ENCODE measurements around the gene YJU2. TPM values are rescaled to one million over a fixed set of nuclear protein-coding genes. Genes with fewer than 3 reads are reported as not detected.
A peak's percentile ranks its signal among the peaks of the same experiment; 100 is the strongest.
"Not testable (repeated sequence)": the region's sequence is repeated elsewhere in the genome, so short reads cannot be mapped to it uniquely, and the experiment has no call there.

Gene YJU2
- total RNA-seq, 1 donor from 2014 or later, result 17.9 TPM

GRCh38 chr19:4228765-4229178 is 18.1 kb upstream of the YJU2 start:
- DNase-seq (ENCODE audit: low read depth in 2 of 2), result no peak

- DNase-seq (ENCODE audit: low read depth in 2 of 2), result peak; percentile 37 to 42
These were observed 17.5 kb upstream of the YJU2 start, which contains the start of gene EBI3 for GRCh38 chr19:4229179-4229931. Gene EBI3 (plus strand): TSS chr19:4229523. CDS start chr19:4229551, 28 bp downstream.

- not testable (repeated sequence) for DNase-seq (ENCODE audit: low read depth in 2 of 2)
These were observed 16.6 kb upstream of the YJU2 start for GRCh38 chr19:4230237-4230636.

- not testable (repeated sequence) for DNase-seq (ENCODE audit: low read depth in 2 of 2)
These were observed 15.4 kb upstream of the YJU2 start for GRCh38 chr19:4231521-4231920.

GRCh38 chr19:4232139-4232538 is 14.7 kb upstream of the YJU2 start:
- not testable (repeated sequence) for DNase-seq (ENCODE audit: low read depth in 2 of 2)

GRCh38 chr19:4232614-4233281 is 14.1 kb upstream of the YJU2 start:
- DNase-seq (ENCODE audit: low read depth in 2 of 2), result no peak

- peak; percentile 31 to 55 for DNase-seq (ENCODE audit: low read depth in 2 of 2)
These were observed 13.5 kb upstream of the YJU2 start for GRCh38 chr19:4233282-4233853.

- DNase-seq (ENCODE audit: low read depth in 2 of 2), result no peak
These were observed 12.6 kb upstream of the YJU2 start for GRCh38 chr19:4234142-4234861.

- DNase-seq (ENCODE audit: low read depth in 2 of 2), result no peak
These were observed 12.0 kb upstream of the YJU2 start for GRCh38 chr19:4234862-4235201.

GRCh38 chr19:4237510-4237909 is 9.4 kb upstream of the YJU2 start:
- DNase-seq (ENCODE audit: low read depth in 2 of 2), result not testable (repeated sequence)

- no peak for DNase-seq (ENCODE audit: low read depth in 2 of 2)
These were observed 8.0 kb upstream of the YJU2 start for GRCh38 chr19:4238831-4239230.

- DNase-seq (ENCODE audit: low read depth in 2 of 2), result peak in 1 of 2 donors; percentile 61
These were observed 5.0 kb upstream of the YJU2 start for GRCh38 chr19:4241824-4242430.

- not testable (repeated sequence) for DNase-seq (ENCODE audit: low read depth in 2 of 2)
These were observed 942 bp upstream of the YJU2 start for GRCh38 chr19:4245938-4246337.

- DNase-seq (ENCODE audit: low read depth in 2 of 2), result no peak
These were observed 9.7 kb downstream of the YJU2 start for GRCh38 chr19:4256563-4256962.

GRCh38 chr19:4257025-4257424 is 10.1 kb downstream of the YJU2 start:
- DNase-seq (ENCODE audit: low read depth in 2 of 2), result no peak

- no peak for DNase-seq (ENCODE audit: low read depth in 2 of 2)
These were observed 11.3 kb downstream of the YJU2 start for GRCh38 chr19:4258181-4258580.

GRCh38 chr19:4260613-4261191 is 13.8 kb downstream of the YJU2 start:
- DNase-seq (ENCODE audit: low read depth in 2 of 2), result no peak

- DNase-seq (ENCODE audit: low read depth in 2 of 2), result no peak
These were observed 17.9 kb downstream of the YJU2 start for GRCh38 chr19:4264812-4265211.

- DNase-seq (ENCODE audit: low read depth in 2 of 2), result no peak
These were observed 19.5 kb downstream of the YJU2 start for GRCh38 chr19:4266253-4267000.

GRCh38 chr19:4267101-4267900 is 20.4 kb downstream of the YJU2 start:
- peak; percentile 47 to 54 for DNase-seq (ENCODE audit: low read depth in 2 of 2)
